ENCODE results near the gene GALNT17. TPM values are rescaled to one million over a fixed set of nuclear protein-coding genes. Genes with fewer than 3 reads are reported as not detected.

The GALNT17 gene
- total RNA-seq, 1 donor, result 0.36 TPM

- no peaks in the 10 kb centered on the region for H3K36me3 ChIP-seq (ENCODE audit: insufficient read depth, low read length)
- no peak overlapping the region for H2AFZ ChIP-seq (ENCODE audit: low read length)
- H3K9me3 ChIP-seq (ENCODE audit: low read depth, low read length), result peaks cover 5% of the 10 kb centered on the region
- H3K27ac ChIP-seq (ENCODE audit: low read depth, low read length), result no peak overlapping the region
- no peaks in the 10 kb centered on the region for H3K4me1 ChIP-seq (ENCODE audit: insufficient read depth, low read length)
- H4K20me1 ChIP-seq (ENCODE audit: insufficient read depth, low read length), result no peaks in the 10 kb centered on the region
- H3K79me2 ChIP-seq (ENCODE audit: insufficient read depth, low read length), result no peaks in the 10 kb centered on the region
- no peak overlapping the region for H3K4me3 ChIP-seq (ENCODE audit: insufficient read depth, low read length)
- no peaks in the 10 kb centered on the region for H3K27me3 ChIP-seq (ENCODE audit: insufficient read depth, low read length)
- no peak for DNase-seq (ENCODE audit: insufficient read length, low spot score, missing footprints)
- no peak for TF ChIP-seq CTCF (IDR thresholded peaks at IDR 0.05; ENCODE audit: extremely low read depth, low read depth, low read length)
- no peak overlapping the region for H3K4me2 ChIP-seq (ENCODE audit: insufficient read depth, low read length)
Measured at GRCh38 chr7:71477441-71477840, 345.5 kb downstream of the GALNT17 start.

- Histone ChIP-seq H3K79me2 (ENCODE audit: insufficient read depth, low read length) (no peaks in the 10 kb centered on the region), H3K36me3 (ENCODE audit: insufficient read depth, low read length) (no peaks in the 10 kb centered on the region), H3K4me3 (ENCODE audit: insufficient read depth, low read length) (no peak overlapping the region), H3K27me3 (ENCODE audit: insufficient read depth, low read length) (no peaks in the 10 kb centered on the region), H2AFZ (ENCODE audit: low read length) (no peak overlapping the region), H3K9me3 (ENCODE audit: low read depth, low read length) (peaks cover 5% of the 10 kb centered on the region), H3K4me1 (ENCODE audit: insufficient read depth, low read length) (no peaks in the 10 kb centered on the region), H3K4me2 (ENCODE audit: insufficient read depth, low read length) (no peak overlapping the region), H3K27ac (ENCODE audit: low read depth, low read length) (no peak overlapping the region), H4K20me1 (ENCODE audit: insufficient read depth, low read length) (no peaks in the 10 kb centered on the region)
- no peak for DNase-seq (ENCODE audit: insufficient read length, low spot score, missing footprints)
- TF ChIP-seq CTCF (IDR thresholded peaks at IDR 0.05; ENCODE audit: extremely low read depth, low read depth, low read length), result no peak
Measured at GRCh38 chr7:71479231-71479630, 347.3 kb downstream of the GALNT17 start.

GRCh38 chr7:71480791-71481190 lies 348.8 kb downstream of the GALNT17 start:
- H4K20me1 ChIP-seq (ENCODE audit: insufficient read depth, low read length), result no peaks in the 10 kb centered on the region
- no peak overlapping the region for H3K4me2 ChIP-seq (ENCODE audit: insufficient read depth, low read length)
- H3K4me1 ChIP-seq (ENCODE audit: insufficient read depth, low read length), result no peaks in the 10 kb centered on the region
- no peak overlapping the region for H2AFZ ChIP-seq (ENCODE audit: low read length)
- no peak overlapping the region for H3K4me3 ChIP-seq (ENCODE audit: insufficient read depth, low read length)
- no peaks in the 10 kb centered on the region for H3K27me3 ChIP-seq (ENCODE audit: insufficient read depth, low read length)
- no peak overlapping the region for H3K27ac ChIP-seq (ENCODE audit: low read depth, low read length)
- H3K79me2 ChIP-seq (ENCODE audit: insufficient read depth, low read length), result no peaks in the 10 kb centered on the region
- no peaks in the 10 kb centered on the region for H3K36me3 ChIP-seq (ENCODE audit: insufficient read depth, low read length)
- DNase-seq (ENCODE audit: insufficient read length, low spot score, missing footprints), result no peak
- no peak for TF ChIP-seq CTCF (IDR thresholded peaks at IDR 0.05; ENCODE audit: extremely low read depth, low read depth, low read length)
- no peaks in the 10 kb centered on the region for H3K9me3 ChIP-seq (ENCODE audit: low read depth, low read length)

GRCh38 chr7:71482284-71482683 lies 350.3 kb downstream of the GALNT17 start:
- H4K20me1 ChIP-seq (ENCODE audit: insufficient read depth, low read length), result peaks cover 2% of the 10 kb centered on the region
- H3K9me3 ChIP-seq (ENCODE audit: low read depth, low read length), result no peaks in the 10 kb centered on the region
- no peak for DNase-seq (ENCODE audit: insufficient read length, low spot score, missing footprints)
- no peak for TF ChIP-seq CTCF (IDR thresholded peaks at IDR 0.05; ENCODE audit: extremely low read depth, low read depth, low read length)
- H3K4me1 ChIP-seq (ENCODE audit: insufficient read depth, low read length), result peaks cover 10% of the 10 kb centered on the region
- no peak overlapping the region for H2AFZ ChIP-seq (ENCODE audit: low read length)
- H3K36me3 ChIP-seq (ENCODE audit: insufficient read depth, low read length), result no peaks in the 10 kb centered on the region
- no peak overlapping the region for H3K27ac ChIP-seq (ENCODE audit: low read depth, low read length)
- H3K27me3 ChIP-seq (ENCODE audit: insufficient read depth, low read length), result no peaks in the 10 kb centered on the region
- H3K4me3 ChIP-seq (ENCODE audit: insufficient read depth, low read length), result no peak overlapping the region
- no peak overlapping the region for H3K4me2 ChIP-seq (ENCODE audit: insufficient read depth, low read length)
- H3K79me2 ChIP-seq (ENCODE audit: insufficient read depth, low read length), result no peaks in the 10 kb centered on the region
